ENCODE results near the gene GRID1.

- no peak for TF ChIP-seq USF2 (CRISPR knock-in tag; IDR thresholded peaks at IDR 0.05)
- no peak for TF ChIP-seq CTCF (IDR thresholded peaks at IDR 0.05)
- TF ChIP-seq GABPB1 (CRISPR knock-in tag; IDR thresholded peaks at IDR 0.05), result no peak
- no peak for TF ChIP-seq MYBL2 (CRISPR knock-in tag; IDR thresholded peaks at IDR 0.05)
- no peak for TF ChIP-seq TEAD4 (CRISPR knock-in tag; IDR thresholded peaks at IDR 0.05)
- TF ChIP-seq ZBTB21 (CRISPR knock-in tag; IDR thresholded peaks at IDR 0.05; ENCODE audit: borderline replicate concordance), result no peak
- no peak for TF ChIP-seq NR1H2 (CRISPR knock-in tag; IDR thresholded peaks at IDR 0.05)
- TF ChIP-seq JUN (CRISPR knock-in tag; IDR thresholded peaks at IDR 0.05), result no peak
- no peak for TF ChIP-seq TCF7 (CRISPR knock-in tag; IDR thresholded peaks at IDR 0.05; ENCODE audit: low read depth)
- TF ChIP-seq ERG (CRISPR knock-in tag; IDR thresholded peaks at IDR 0.05), result no peak
- no peak for TF ChIP-seq ATF3 (CRISPR knock-in tag; conservative IDR thresholded peaks at IDR 0.05)
- no peak for TF ChIP-seq ATF6 (CRISPR knock-in tag; IDR thresholded peaks at IDR 0.05)
- no peak for TF ChIP-seq ZNF138 (CRISPR knock-in tag; conservative IDR thresholded peaks at IDR 0.05)
- no peak for TF ChIP-seq ZNF512 (CRISPR knock-in tag; IDR thresholded peaks at IDR 0.05; ENCODE audit: borderline replicate concordance)
Observed at GRCh38 chr10:85995791-85996190, 370.8 kb downstream of the GRID1 start.

Data from WTC11 (cell line).